Mesendoderm (in vitro differentiated cells): ENCODE data around the gene ACSF2.

Source experiments
- DNase-seq: peaks from one replicate; pipeline ENCODE4 v3.0.0; 2013
- H2AK5ac ChIP-seq: 2 replicates; pipeline ENCODE4 v1.6.1; 2013; ENCODE audit warnings: low read length, inconsistent platforms
- H2BK120ac ChIP-seq: 2 replicates; pipeline ENCODE4 v1.6.1; 2013; ENCODE audit warnings: low read depth, mild to moderate bottlenecking, low read length, moderate library complexity, mixed read lengths
- H2BK15ac ChIP-seq: replicated peaks from 2 replicates; pipeline ENCODE4 v1.6.1; 2013; ENCODE audit warnings: low read depth, mild to moderate bottlenecking, moderate library complexity
- H2BK5ac ChIP-seq: 2 replicates; pipeline ENCODE4 v1.6.1; 2013; ENCODE audit warnings: low read length, inconsistent platforms
- H3K18ac ChIP-seq: 2 replicates; pipeline ENCODE4 v1.6.1; 2013; ENCODE audit warnings: mild to moderate bottlenecking, low read length, mixed read lengths
- H3K23ac ChIP-seq: one replicate; pipeline ENCODE4 v1.6.1; 2013; ENCODE audit warnings: low read length
- H3K27ac ChIP-seq: 2 replicates; pipeline ENCODE4 v1.5.1; 2013; ENCODE audit warnings: low read depth, mild to moderate bottlenecking, inconsistent platforms, low read length, moderate library complexity
- H3K27me3 ChIP-seq: 2 replicates; pipeline ENCODE4 v1.6.1; 2013; ENCODE audit warnings: low read length, control low read depth, mild to moderate bottlenecking, inconsistent platforms; ENCODE audit not compliant: insufficient read depth, poor library complexity
- H3K36me3 ChIP-seq: 2 replicates; pipeline ENCODE4 v1.6.1; 2013; ENCODE audit warnings: low read length, inconsistent platforms; ENCODE audit not compliant: control insufficient read depth, insufficient read depth
- H3K4ac ChIP-seq: one replicate; pipeline ENCODE4 v1.6.1; 2013; ENCODE audit warnings: low read depth, mild to moderate bottlenecking, low read length, moderate library complexity
- H3K4me1 ChIP-seq: 2 replicates; pipeline ENCODE4 v1.6.1; 2013; ENCODE audit warnings: low read depth, low read length, inconsistent platforms; ENCODE audit not compliant: control insufficient read depth
- H3K4me2 ChIP-seq: 2 replicates; pipeline ENCODE4 v1.6.1; 2013; ENCODE audit warnings: low read length
- H3K4me3 ChIP-seq: 2 replicates; pipeline ENCODE4 v1.5.1; 2013; ENCODE audit warnings: mild to moderate bottlenecking, low read length
- H3K56ac ChIP-seq: one replicate; pipeline ENCODE4 v1.6.1; 2013; ENCODE audit warnings: low read length
- H3K79me1 ChIP-seq: 2 replicates; pipeline ENCODE4 v1.6.1; 2013; ENCODE audit warnings: low read length, inconsistent platforms
- H3K79me2 ChIP-seq: 2 replicates; pipeline ENCODE4 v1.6.1; 2013; ENCODE audit warnings: mild to moderate bottlenecking, low read length; ENCODE audit not compliant: control insufficient read depth, insufficient read depth
- H3K9ac ChIP-seq: 2 replicates; pipeline ENCODE4 v1.6.1; 2013; ENCODE audit warnings: low read length, inconsistent platforms
- H4K5ac ChIP-seq: one replicate; pipeline ENCODE4 v1.6.1; 2013; ENCODE audit warnings: low read length
- H4K8ac ChIP-seq: one replicate; pipeline ENCODE4 v1.6.1; 2013; ENCODE audit warnings: low read depth, mild to moderate bottlenecking, control low read depth, low read length, moderate library complexity
- WGBS: extraction: QIAGEN DNeasy Blood & Tissue Kit; methylation state at CpG from one replicate; pipeline ENCODE4 v1.1.7; 2013; ENCODE audit warnings: low lambda C conversion rate, missing lambda C conversion rate; ENCODE audit not compliant: insufficient coverage; ENCODE audit errors: extremely low coverage; 5-methylcytosine and 5-hydroxymethylcytosine counted together

The ACSF2 gene

DNA sequence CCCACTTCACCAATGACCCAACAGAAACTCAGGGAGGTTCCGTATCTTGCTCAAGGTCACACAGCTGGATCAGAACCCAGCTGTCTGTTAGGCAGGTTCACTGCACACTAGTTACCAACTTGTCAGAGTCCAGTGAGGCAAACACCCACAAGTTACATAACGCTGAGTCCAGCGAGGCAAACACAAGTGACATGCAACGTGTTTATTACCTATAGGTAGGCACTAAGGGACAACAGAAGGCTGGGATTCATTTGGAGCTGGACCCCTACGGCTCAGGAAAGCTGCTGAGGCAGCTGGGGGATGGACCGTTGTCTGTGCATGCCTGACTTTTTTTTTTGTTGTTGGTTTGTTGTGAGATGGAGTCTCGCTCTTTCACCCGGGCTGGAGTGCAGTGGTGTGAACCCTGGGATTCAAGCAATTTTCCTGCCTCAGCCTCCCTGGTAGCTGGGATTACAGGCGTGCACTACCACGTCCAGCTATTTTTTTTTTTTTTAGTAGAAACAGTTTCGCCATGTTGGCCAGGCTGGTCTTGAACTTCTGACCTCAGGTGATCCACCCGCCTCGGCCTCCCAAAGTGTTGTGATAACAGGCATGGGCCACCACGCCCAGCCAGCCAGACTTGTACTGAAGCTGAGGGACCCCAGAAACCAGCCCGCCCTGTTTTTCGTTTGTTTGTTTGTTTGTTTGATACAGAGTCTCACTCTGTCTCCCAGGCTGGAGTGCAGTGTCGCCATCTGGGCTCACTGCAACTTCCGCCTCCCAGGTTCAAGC lies 50.7 kb downstream of the ACSF2 start:
- no peak overlapping the region for H4K5ac ChIP-seq
- H3K18ac ChIP-seq, result no peak overlapping the region
- H3K27ac ChIP-seq, result no peak overlapping the region
- no peaks in the 10 kb centered on the region for H3K4me1 ChIP-seq
- no peak overlapping the region for H3K23ac ChIP-seq
- no peak overlapping the region for H2BK15ac ChIP-seq
- H3K36me3 ChIP-seq, result no peaks in the 10 kb centered on the region
- H3K4me3 ChIP-seq, result no peak overlapping the region
- no peak for DNase-seq
- H2AK5ac ChIP-seq, result no peak overlapping the region
- H2BK5ac ChIP-seq, result no peak overlapping the region
- no peak overlapping the region for H2BK120ac ChIP-seq
- H3K9ac ChIP-seq, result no peak overlapping the region
- no CpG with 5 or more reads among the region's 18 CpGs for WGBS
- no peak overlapping the region for H4K8ac ChIP-seq
- no peaks in the 10 kb centered on the region for H3K79me1 ChIP-seq
- H3K79me2 ChIP-seq, result no peaks in the 10 kb centered on the region
- H3K4ac ChIP-seq, result no peak overlapping the region
- H3K56ac ChIP-seq, result no peak overlapping the region
- H3K4me2 ChIP-seq, result no peak overlapping the region
- no peaks in the 10 kb centered on the region for H3K27me3 ChIP-seq

DNA sequence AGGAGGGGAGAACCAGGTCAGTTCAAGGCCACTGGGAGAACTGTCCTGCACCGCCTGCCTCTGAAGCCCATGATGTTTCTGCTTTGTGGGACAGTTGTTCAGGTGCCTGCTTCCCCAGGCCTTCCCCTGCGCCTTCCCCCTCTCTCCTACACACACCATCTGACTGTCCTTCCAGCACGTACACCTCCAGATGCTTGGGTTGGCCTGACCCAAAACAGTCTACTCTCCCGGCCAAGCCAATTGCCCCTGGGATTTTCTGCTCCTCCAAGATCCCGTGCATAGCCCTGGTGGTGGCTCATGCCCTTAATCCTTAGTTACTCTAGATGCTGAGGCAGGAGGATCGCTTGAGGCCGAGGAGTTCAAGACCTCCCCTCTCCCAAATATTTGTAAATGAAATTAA lies 52.0 kb downstream of the ACSF2 start:
- WGBS, result no CpG with 5 or more reads among the region's 7 CpGs
- Histone ChIP-seq H3K18ac (no peak overlapping the region), H3K23ac (no peak overlapping the region), H3K79me1 (no peaks in the 10 kb centered on the region), H2AK5ac (no peak overlapping the region), H2BK15ac (no peak overlapping the region), H4K5ac (no peak overlapping the region), H3K27ac (no peak overlapping the region), H3K4me3 (no peak overlapping the region), H3K9ac (peak overlapping the region; percentile 52), H3K36me3 (no peaks in the 10 kb centered on the region), H4K8ac (no peak overlapping the region), H2BK120ac (no peak overlapping the region), H3K27me3 (no peaks in the 10 kb centered on the region), H3K4me1 (no peaks in the 10 kb centered on the region), H3K79me2 (no peaks in the 10 kb centered on the region), H3K56ac (peak overlapping the region; percentile 63), H3K4ac (no peak overlapping the region), H2BK5ac (no peak overlapping the region), H3K4me2 (peak overlapping the region; percentile 56)
- no peak for DNase-seq

DNA sequence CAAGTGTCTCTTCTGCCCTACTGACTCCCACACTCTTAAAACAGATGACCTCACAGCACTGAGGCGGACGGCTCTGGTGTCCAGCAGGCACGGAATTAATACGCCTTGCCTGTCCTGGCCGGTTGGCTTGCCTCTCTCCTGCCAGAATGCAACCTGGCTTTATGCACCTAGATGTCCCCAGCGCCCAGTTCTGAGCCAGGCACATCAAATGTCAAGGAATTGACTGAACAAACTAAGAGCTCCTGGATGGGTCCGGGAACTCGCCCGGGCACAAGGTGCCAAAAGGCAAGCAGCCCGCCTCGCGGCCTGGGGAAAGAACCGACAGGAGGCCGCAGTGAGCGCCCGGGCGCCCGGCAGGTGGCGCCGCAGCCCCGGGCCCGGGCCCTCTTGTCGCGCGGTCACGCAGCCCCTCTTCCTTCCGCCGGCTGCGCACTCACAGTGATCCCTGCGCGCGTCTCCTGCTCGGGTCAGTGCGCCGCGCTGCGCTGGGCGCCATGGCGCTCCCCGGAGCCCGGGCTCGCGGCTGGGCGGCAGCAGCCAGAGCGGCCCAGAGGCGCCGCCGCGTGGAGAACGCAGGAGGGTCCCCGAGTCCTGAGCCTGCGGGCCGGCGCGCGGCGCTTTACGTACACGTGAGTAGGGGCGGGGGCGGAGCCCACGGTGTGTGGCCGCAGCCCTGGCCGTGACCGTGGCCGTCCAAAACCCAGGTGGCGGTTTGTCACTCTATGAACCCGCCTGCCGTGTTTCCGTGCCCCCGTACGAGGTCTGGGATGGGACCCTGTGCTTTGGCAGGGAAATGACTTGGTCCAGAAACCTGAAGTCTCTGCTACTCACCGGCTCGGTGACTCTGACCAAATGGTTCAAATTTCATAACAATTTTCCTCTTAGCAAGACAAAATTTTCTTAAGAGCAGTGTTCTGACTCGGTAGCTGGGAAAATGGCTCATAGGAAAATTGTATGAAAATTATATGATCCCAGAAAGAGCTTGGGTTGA lies 52.7 kb downstream of the ACSF2 start, which contains the start of gene RSAD1:
Gene RSAD1 (plus strand): TSS at position 470 of the 991 bp plus-strand sequence. CDS start 25 bp downstream, at position 495.
- Histone ChIP-seq H3K36me3 (no peaks in the 10 kb centered on the region), H2BK5ac (no peak within 1 kb of the TSS), H2AK5ac (no peak within 1 kb of the TSS), H3K27ac (peak within 1 kb of the TSS; percentile 65), H3K56ac (peak within 1 kb of the TSS; percentile 63), H3K79me1 (no peaks in the 10 kb centered on the region), H3K4me3 (peak within 1 kb of the TSS; percentile 27), H3K23ac (no peak within 1 kb of the TSS), H3K27me3 (no peaks in the 10 kb centered on the region), H3K9ac (peak within 1 kb of the TSS; percentile 52), H3K18ac (peak within 1 kb of the TSS; percentile 71), H3K79me2 (no peaks in the 10 kb centered on the region), H2BK15ac (no peak within 1 kb of the TSS), H4K8ac (no peak within 1 kb of the TSS), H4K5ac (no peak within 1 kb of the TSS), H2BK120ac (no peak within 1 kb of the TSS), H3K4ac (no peak within 1 kb of the TSS), H3K4me1 (no peaks in the 10 kb centered on the region), H3K4me2 (peak within 1 kb of the TSS; percentile 56)
- DNase-seq, result peak; percentile 96
- no CpG with 5 or more reads among the region's 75 CpGs for whole genome bisulfite sequencing

DNA sequence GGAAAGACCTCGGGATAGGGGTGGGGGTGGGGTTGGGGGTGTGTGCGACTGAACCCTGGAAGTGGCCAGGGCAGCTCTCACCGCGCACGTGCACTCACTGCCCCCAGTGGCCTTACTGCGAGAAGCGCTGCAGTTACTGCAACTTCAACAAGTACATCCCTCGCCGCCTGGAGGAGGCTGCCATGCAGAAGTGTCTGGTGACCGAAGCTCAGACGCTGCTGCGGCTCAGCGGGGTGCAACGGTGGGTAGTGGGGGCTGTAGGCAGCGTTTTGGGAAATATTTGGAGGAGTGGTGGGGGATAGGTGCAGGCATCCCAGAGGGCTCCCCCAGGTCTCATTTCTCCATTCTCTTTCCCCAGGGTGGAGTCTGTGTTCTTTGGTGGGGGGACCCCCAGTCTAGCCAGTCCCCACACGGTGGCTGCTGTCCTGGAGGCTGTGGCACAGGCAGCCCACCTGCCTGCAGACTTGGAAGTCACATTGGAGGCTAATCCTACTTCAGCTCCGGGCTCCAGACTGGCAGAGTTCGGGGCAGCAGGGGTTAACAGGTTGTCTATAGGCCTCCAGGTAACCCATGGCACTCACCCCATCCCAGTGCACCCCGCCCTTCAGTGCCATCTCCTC lies 53.6 kb downstream of the ACSF2 start:
- Histone ChIP-seq H3K23ac (no peak overlapping the region), H4K8ac (no peak overlapping the region), H2BK15ac (no peak overlapping the region), H2BK120ac (no peak overlapping the region), H4K5ac (no peak overlapping the region), H3K4me1 (no peaks in the 10 kb centered on the region), H3K36me3 (no peaks in the 10 kb centered on the region), H3K27me3 (no peaks in the 10 kb centered on the region), H3K27ac (no peak overlapping the region), H2BK5ac (no peak overlapping the region), H3K9ac (peak overlapping the region; percentile 52), H3K18ac (no peak overlapping the region), H3K4ac (no peak overlapping the region), H2AK5ac (no peak overlapping the region), H3K4me3 (peak overlapping the region; percentile 27), H3K56ac (peak overlapping the region; percentile 63), H3K79me2 (no peaks in the 10 kb centered on the region), H3K4me2 (peak overlapping the region; percentile 26), H3K79me1 (no peaks in the 10 kb centered on the region)
- DNase-seq, result peak; percentile 95
- WGBS, result no CpG with 5 or more reads among the region's 19 CpGs

DNA sequence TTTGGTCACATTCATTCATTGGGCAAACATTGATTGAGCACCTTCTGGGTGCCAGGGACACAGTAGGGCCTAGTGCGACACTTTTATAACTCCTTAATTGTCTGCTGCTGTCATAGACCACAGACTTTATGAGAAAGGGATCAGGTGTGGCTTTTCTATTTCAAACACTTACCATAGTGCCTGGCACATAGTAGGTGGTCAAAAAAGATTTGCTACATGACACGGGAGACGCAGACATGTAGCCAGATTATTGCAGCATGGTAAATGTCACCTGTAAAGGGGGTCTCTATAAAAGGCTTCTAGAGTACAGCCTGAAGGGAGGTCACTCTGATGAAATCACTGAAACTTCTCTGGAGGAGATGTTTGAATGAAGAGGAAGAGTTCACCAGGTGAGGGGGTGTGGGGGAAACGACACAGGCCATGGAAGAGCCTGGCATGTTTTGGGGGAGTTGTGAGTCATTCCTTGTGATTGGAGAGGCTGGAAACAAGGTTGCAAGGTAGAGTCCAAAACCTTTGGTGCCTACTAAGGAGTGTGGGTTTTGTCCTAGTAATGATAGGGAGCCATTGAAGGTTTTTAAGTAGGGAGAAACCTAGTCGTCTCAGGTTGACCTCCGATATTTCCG lies 54.2 kb downstream of the ACSF2 start:
- Histone ChIP-seq H3K27me3 (no peaks in the 10 kb centered on the region), H3K79me1 (no peaks in the 10 kb centered on the region), H3K9ac (no peak overlapping the region), H3K36me3 (no peaks in the 10 kb centered on the region), H3K27ac (no peak overlapping the region), H2BK5ac (no peak overlapping the region), H3K4ac (no peak overlapping the region), H4K8ac (no peak overlapping the region), H2AK5ac (no peak overlapping the region), H2BK120ac (no peak overlapping the region), H3K4me1 (no peaks in the 10 kb centered on the region), H3K4me3 (no peak overlapping the region), H3K79me2 (no peaks in the 10 kb centered on the region), H3K4me2 (no peak overlapping the region), H3K18ac (no peak overlapping the region), H4K5ac (no peak overlapping the region), H3K56ac (no peak overlapping the region), H3K23ac (no peak overlapping the region), H2BK15ac (no peak overlapping the region)
- no CpG with 5 or more reads among the region's 7 CpGs for WGBS
- no peak for DNase-seq
